AG09319 (cell line): ENCODE results near the gene RTN4RL1.

Experiments used
- DNase-seq: peaks from one replicate; pipeline ENCODE4 v3.0.0-alpha.2; 2010; ENCODE audit warnings: low read depth; ENCODE audit errors: extremely low read depth
- TF ChIP-seq, protein P1 (sequence below): IDR thresholded peaks from 2 replicates; pipeline ENCODE4 v1.5.1; 2011; ENCODE audit warnings: low read depth, mild to moderate bottlenecking, inconsistent platforms, low read length, moderate library complexity

Gene RTN4RL1

DNA sequence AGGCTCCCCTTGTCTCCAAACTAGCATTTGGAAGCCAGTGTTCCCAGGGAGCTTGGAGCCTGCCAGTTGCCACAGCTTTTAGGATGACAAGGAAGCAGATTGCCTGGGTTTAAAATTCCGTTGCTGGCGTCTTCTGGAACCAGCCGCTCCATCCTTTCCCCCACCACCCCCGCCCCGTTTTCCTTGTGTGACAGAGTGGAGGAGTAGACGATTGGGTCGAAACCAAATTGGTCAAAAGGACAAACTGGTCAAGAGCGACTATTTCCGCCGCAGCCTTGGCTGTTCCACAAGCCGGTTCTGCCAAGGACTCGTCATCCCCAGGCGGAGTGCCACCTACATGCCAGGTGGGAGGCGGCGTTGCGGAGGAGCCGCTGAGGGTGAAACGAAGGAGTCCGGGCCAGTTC, 104.2 kb downstream of the RTN4RL1 start:
- DNase-seq: no peak
- TF ChIP-seq, protein P1, sequence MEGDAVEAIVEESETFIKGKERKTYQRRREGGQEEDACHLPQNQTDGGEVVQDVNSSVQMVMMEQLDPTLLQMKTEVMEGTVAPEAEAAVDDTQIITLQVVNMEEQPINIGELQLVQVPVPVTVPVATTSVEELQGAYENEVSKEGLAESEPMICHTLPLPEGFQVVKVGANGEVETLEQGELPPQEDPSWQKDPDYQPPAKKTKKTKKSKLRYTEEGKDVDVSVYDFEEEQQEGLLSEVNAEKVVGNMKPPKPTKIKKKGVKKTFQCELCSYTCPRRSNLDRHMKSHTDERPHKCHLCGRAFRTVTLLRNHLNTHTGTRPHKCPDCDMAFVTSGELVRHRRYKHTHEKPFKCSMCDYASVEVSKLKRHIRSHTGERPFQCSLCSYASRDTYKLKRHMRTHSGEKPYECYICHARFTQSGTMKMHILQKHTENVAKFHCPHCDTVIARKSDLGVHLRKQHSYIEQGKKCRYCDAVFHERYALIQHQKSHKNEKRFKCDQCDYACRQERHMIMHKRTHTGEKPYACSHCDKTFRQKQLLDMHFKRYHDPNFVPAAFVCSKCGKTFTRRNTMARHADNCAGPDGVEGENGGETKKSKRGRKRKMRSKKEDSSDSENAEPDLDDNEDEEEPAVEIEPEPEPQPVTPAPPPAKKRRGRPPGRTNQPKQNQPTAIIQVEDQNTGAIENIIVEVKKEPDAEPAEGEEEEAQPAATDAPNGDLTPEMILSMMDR: no peak

DNA sequence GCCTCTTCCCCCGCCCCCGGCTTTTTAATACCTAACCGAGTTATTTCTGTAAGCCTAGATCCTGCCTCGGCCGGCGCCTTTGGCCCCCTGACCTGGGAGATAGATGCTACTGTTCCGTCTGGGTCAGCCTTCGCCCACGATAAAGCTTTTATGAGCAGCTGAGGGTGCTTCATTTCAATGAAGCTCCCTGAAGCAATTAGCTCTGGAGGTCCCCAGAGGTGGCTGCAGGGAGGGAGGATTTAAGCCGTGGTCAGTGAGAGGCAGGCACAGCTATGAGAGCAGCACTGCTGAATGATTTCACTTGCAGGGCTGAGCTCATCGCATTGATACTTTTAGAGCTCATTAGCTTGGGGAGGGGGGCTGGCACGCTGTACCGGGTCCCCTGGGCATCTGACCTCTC, 105.9 kb downstream of the RTN4RL1 start:
- no peak for DNase-seq
- TF ChIP-seq, protein P1: no peak

DNA sequence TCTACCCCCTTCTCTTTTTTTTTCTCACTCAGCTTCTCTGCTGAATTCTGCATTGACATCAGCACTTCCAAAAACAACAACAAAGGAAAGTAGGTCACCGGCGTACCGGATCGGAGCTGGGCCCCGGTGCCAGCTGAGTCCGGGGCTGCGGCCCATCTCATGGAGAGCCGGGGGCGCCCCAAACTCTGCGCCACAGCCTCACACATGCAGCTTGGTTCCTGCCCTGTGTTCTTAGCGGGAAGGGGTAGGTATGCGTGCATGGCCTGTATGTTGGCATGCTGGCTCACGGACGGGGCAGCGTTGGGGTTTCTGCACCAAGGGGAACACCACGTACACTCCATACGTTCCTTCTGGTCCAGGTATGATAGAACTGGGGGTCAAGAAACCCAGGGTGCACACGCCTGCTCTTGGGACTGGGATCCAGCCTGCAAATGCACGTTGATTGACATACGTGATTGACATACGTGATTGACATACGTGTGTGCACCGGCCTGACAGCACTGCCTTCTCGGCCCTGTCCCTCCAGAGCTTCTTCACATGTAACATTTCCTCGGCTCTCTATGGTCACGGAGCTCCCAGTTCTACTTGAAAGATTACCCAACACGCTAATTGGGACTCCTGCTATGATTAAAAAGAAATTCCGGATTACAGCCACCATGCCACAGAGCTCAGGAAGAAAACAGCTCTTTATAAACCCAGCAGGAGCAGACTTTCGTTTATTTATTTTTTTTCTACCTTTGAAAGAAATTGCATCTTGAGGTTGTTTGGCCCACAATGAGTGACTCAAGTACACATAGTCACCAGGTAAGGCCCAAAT, 106.6 kb downstream of the RTN4RL1 start:
- no peak for DNase-seq
- TF ChIP-seq, protein P1: no peak

DNA sequence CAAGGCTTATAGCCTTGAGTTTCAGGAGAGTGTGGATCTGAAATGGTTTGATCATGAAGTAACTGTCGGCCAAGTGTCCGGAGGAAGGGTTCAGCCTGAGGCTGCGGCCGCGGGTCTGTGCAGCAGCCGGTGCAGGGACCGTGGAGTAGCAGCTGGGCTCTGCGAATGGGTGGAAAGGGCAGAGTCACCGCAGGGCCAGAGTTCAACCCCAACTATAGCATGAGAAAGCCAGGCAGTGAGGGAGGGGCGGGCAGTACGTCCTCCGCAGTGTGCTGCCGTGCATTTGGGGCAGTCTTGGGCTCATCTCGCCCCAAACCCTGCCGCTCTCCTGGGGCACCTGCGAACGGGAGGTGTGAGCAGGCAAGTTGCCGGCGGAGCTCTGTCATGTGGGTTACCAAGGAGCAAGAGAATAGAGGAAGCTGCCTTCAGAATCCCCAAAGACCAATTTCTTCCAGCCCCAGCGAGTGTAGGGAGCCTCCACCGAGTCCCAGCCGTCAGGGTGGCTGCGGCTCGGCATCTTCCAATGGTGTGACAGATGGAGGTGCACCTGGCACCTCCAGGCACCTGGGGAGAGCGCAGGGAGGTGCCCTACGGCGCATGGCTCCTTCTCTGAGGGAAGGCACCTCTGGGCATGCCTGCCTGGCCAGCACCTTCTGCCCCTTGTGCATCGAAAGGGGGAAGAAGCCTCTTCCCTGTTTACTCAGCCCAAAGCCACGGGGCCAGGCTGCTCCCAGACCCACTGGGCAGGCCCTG, 108.0 kb downstream of the RTN4RL1 start:
- TF ChIP-seq, protein P1: no peak
- no peak for DNase-seq

DNA sequence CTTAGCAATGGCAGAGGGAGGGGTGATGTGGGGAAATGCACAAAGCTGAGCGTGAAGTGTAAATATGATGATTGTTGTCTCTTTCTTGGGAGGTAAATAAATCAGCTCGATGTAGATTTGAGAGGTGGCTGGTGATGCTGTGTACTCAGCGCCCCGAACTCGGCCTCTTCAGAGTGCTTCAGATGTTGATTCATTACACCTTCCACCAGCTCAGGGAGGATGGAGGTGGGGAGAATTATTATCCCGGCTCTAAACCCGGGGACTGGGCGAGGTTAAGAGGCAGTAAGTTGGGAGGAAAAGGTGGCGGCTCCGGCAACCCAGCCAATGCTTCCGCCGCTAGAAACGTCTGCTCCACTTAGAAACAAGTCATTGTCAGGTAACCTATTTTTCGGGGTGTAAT, 108.8 kb downstream of the RTN4RL1 start:
- TF ChIP-seq, protein P1: no peak
- DNase-seq: no peak

DNA sequence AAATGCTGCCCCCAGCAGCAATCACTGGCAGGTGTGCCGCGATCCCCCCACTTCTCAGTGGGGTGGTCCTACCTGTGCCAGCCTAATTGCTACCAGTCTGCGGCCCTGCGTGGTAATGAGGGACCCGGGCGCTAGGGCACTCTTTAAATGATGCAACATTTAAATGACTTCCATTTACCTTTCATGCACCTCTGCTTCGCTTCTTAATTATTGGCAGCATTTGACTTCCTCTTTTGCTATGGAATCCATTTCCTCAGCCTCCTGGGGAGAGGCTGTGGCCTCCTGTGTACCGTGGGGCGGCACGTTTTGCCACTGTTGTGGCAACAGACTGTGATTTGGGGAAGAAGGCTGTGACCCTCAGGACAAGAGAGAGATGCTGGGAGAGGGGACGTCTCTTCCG, 109.2 kb downstream of the RTN4RL1 start:
- DNase-seq: no peak
- TF ChIP-seq, protein P1: no peak

DNA sequence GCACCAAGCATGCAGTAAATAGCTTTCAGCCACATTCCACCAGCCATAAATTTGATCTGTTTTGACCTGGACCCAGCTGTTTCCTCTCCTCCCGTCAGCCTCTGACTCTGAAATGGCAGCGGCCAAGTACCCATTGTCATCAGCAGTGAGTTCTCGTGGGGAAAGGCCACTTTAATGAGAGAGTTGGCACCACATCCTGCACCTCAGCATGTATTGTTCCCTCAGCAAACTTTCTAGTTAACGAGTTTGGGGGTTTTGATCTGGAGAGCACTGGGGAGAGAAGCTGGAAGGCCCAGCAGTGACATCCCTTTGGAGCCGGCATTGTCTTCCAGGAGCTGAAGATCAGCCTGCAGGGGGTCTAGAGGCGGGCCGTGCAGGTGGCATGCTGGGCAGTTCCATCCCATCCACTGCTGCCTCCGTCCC, 110.5 kb downstream of the RTN4RL1 start:
- DNase-seq: no peak
- TF ChIP-seq, protein P1: no peak
